Testis (tissue), 3 donors: ENCODE measurements around the gene ALPK1. TPM values are rescaled to one million over a fixed set of nuclear protein-coding genes. Genes with fewer than 3 reads are reported as not detected.

Source experiments
- DNase-seq: peaks from one replicate; pipeline ENCODE4 v3.0.0-alpha.2; 2019
- H3K27ac ChIP-seq, 2 donors: fragments of 200-600 bp; sonication (generic); one replicate each; pipeline ENCODE4 v1.5.1; 2019
- H3K27me3 ChIP-seq: fragments of 200-600 bp; sonication (generic); one replicate; pipeline ENCODE4 v1.5.1; 2019
- H3K36me3 ChIP-seq: fragments of 200-600 bp; sonication (generic); one replicate; pipeline ENCODE4 v1.5.1; 2017; ENCODE audit warnings: low read depth; ENCODE audit errors: missing control alignments
- H3K4me1 ChIP-seq: fragments of 200-600 bp; sonication (generic); one replicate; pipeline ENCODE4 v1.5.1; 2019
- H3K4me3 ChIP-seq, 2 donors: fragments of 200-600 bp; sonication (generic); one replicate each; pipeline ENCODE4 v1.5.1; 2017 to 2019
- H3K9me3 ChIP-seq: fragments of 200-600 bp; sonication (generic); one replicate; pipeline ENCODE4 v1.5.1; 2017
- CTCF ChIP-seq, 3 experiments: fragments of 450-650 bp in 2 of 3; fragments of 200-600 bp in 1 of 3; sonication (generic) in 1 of 3; IDR thresholded peaks; one replicate each; pipeline ENCODE4 v1.5.1; 2016 to 2019; ENCODE audit warnings: antibody characterized with exemption in 3 of 3, mild to moderate bottlenecking in 2 of 3, moderate library complexity in 1 of 3
- POLR2A ChIP-seq: fragments of 450-650 bp; IDR thresholded peaks from one replicate; pipeline ENCODE4 v1.6.1; 2017; ENCODE audit warnings: antibody characterized with exemption, mild to moderate bottlenecking, moderate library complexity
- WGBS, 2 donors: methylation state at CpG; one replicate each; pipeline ENCODE4 v1.1.5; 2018; 5-methylcytosine and 5-hydroxymethylcytosine counted together
- intact Hi-C: fragments of 100-400 bp; cut with DNase I; formaldehyde crosslinking; loops from one replicate; pipeline ENCODE4 v1.15.1; 2023; ENCODE audit warnings: low total_unique reads
- polyA plus RNA-seq: library from polyadenylated mRNA; stranded (reverse); fragments of 350-450 nt; fragmentation: Illumina TruSeq; extraction: RNeasy Lipid Tissue Mini Kit (QIAGEN cat#74804); gene quantifications from one replicate; pipeline ENCODE4 v1.2.3, GENCODE V29; 2014; ENCODE audit warnings: low read depth, low replicate concordance; ENCODE audit not compliant: insufficient read depth
- total RNA-seq, 2 donors: library from RNA; depleted of rRNA; stranded (reverse); fragments of >200 nt; gene quantifications; one replicate each; pipeline ENCODE4 v1.2.3, GENCODE V29; 2016

The ALPK1 gene
- total and polyA plus RNA-seq, 3 donors from 2014 or later, result 5.2 to 12.5 (median 9.7) TPM

- Histone ChIP-seq H3K27me3 (no peaks in the 10 kb centered on the region), H3K36me3 (no peaks in the 10 kb centered on the region), H3K4me3 (no peak overlapping the region), H3K27ac (no peak overlapping the region), H3K4me1 (no peaks in the 10 kb centered on the region), H3K9me3 (no peaks in the 10 kb centered on the region)
- no peak for DNase-seq
- intact Hi-C loops, result no loop called here
- no peak for TF ChIP-seq CTCF (IDR thresholded peaks at IDR 0.05)
- TF ChIP-seq POLR2A, result no peak
- WGBS, 2 donors, result 86 to 90% methylated on average over 5 of the region's 5 CpGs
Measured at GRCh38 chr4:112318239-112319142, 21.3 kb downstream of the ALPK1 start.

- peak; percentile 85 for DNase-seq
Measured at GRCh38 chr4:112321776-112322684, 24.9 kb downstream of the ALPK1 start.

GRCh38 chr4:112322866-112323265 lies 25.7 kb downstream of the ALPK1 start:
- intact Hi-C loops, result no loop called here
- H3K36me3 ChIP-seq, result no peaks in the 10 kb centered on the region
- no peaks in the 10 kb centered on the region for H3K4me1 ChIP-seq
- TF ChIP-seq POLR2A (no peak), CTCF (IDR thresholded peaks at IDR 0.05) (no peak)
- no peak overlapping the region for H3K27ac ChIP-seq
- 96 to 97% methylated on average over 3 of the region's 3 CpGs for WGBS, 2 donors
- H3K9me3 ChIP-seq, result no peaks in the 10 kb centered on the region
- H3K4me3 ChIP-seq, result no peak overlapping the region
- DNase-seq, result no peak
- H3K27me3 ChIP-seq, result no peaks in the 10 kb centered on the region

More at GRCh38 chr4:112321776-112322684, 24.9 kb downstream of the ALPK1 start:
- Histone ChIP-seq H3K27me3 (no peaks in the 10 kb centered on the region), H3K27ac (no peak overlapping the region), H3K9me3 (no peaks in the 10 kb centered on the region), H3K36me3 (no peaks in the 10 kb centered on the region), H3K4me1 (no peaks in the 10 kb centered on the region), H3K4me3 (no peak overlapping the region)
- TF ChIP-seq POLR2A (no peak), CTCF (IDR thresholded peaks at IDR 0.05) (peak; percentile 55 to 86 (median 71))
- intact Hi-C loops, result no loop called here
- WGBS, 2 donors, result 29 to 35% methylated on average over 4 of the region's 4 CpGs

GRCh38 chr4:112325530-112325929 lies 28.4 kb downstream of the ALPK1 start:
- no peaks in the 10 kb centered on the region for H3K9me3 ChIP-seq
- H3K4me1 ChIP-seq, result no peaks in the 10 kb centered on the region
- no peaks in the 10 kb centered on the region for H3K27me3 ChIP-seq
- TF ChIP-seq CTCF (IDR thresholded peaks at IDR 0.05), result no peak
- no peak for TF ChIP-seq POLR2A
- no peak overlapping the region for H3K4me3 ChIP-seq
- 81 to 93% methylated on average over 6 of the region's 6 CpGs for WGBS, 2 donors
- intact Hi-C loops, result no loop called here
- no peak overlapping the region for H3K27ac ChIP-seq
- H3K36me3 ChIP-seq, result no peaks in the 10 kb centered on the region
- DNase-seq, result no peak
